GM18870 (cell line): Measurements from ENCODE around the gene PLEKHG4B.

ENCODE experiments used
- ATAC-seq: cut with Tn5 transposase; IDR thresholded peaks from one replicate; pipeline ENCODE4 v1.9.1; 2021; ENCODE audit warnings: moderate library complexity; ENCODE audit not compliant: unreplicated experiment

PLEKHG4B gene

GRCh38 chr5:128446-128845 lies 36.5 kb downstream of the PLEKHG4B start:
- ATAC-seq = no peak

DNA sequence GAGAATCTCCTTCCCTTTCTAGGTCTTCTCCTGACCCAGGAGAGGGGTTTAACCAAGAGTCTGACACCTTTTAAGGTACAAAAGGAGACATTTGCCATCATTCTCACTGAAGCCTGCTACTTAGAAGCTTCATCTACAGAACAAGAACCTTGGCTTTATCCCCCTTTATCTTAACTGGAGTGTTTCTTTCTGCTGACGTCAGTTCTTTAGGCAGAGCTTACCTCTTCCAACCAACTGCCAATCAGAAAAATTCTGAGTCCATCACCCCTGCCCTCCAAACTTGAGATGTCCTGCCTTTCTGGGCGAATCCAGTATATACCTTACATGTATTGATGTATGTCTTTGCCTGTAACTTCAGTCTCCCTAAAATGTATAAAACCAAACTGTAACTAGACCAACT lies 37.2 kb downstream of the PLEKHG4B start:
- no peak for ATAC-seq

GRCh38 chr5:129820-130219 lies 37.9 kb downstream of the PLEKHG4B start:
- ATAC-seq = no peak

- ATAC-seq = no peak
Measured at GRCh38 chr5:130601-131131, 38.7 kb downstream of the PLEKHG4B start.

DNA sequence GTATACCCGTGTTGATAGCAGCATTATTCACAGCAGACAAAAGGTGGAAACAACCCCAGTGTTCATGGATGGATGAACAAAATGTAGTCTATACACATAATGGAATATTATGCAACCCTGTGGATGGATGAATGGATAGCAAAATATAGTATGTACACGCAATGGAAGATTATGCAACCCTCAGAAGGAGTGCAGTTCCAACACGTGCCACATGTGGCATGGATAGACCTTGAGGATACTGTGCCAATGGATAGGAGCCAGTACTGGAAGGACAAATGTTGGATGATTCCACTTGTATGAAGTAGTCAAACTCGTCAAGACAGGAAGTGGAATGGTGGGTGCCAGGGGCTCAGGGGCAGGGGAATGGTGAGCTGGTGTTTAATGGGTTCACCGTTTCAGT lies 44.9 kb downstream of the PLEKHG4B start:
- no peak for ATAC-seq

DNA sequence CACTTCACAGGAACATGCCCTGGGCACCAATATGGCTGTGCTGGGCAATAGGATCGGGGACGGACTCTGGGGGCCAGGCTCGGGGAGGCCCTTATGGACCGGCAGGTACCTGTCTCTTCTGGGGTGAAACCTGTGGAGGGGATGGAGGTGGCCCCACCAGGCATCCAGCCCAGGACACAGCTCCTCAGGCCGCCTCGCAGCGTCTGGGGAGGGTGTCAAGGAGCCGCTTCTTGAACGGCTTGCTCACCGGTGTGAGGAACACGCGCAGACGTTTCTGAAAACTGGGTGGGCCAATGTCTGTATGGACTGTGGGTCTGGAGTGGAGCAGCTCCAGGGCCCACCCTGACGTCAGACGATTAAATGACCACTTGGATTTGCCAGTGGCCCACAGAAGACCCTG lies 45.8 kb downstream of the PLEKHG4B start:
- ATAC-seq = no peak

DNA sequence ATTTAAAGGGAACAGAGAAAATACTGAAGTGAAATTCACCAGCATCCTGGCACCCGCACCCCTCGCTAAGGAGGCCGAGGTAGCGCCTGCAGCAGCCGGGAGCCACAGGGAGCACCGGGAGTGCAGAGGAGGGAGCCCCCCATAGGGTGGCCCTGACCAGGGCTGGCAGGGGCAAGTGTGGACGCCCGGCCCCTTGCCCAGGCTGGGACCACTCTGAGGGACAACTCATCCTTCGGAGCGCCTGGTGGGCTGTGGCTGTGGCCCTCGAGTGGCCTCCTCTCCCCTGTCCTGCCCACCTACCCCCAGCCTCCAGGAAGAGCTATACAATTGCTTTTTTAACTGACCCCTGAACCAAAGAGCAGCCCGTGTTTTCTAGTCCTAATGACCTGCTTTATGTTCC lies 47.0 kb downstream of the PLEKHG4B start:
- no peak for ATAC-seq

DNA sequence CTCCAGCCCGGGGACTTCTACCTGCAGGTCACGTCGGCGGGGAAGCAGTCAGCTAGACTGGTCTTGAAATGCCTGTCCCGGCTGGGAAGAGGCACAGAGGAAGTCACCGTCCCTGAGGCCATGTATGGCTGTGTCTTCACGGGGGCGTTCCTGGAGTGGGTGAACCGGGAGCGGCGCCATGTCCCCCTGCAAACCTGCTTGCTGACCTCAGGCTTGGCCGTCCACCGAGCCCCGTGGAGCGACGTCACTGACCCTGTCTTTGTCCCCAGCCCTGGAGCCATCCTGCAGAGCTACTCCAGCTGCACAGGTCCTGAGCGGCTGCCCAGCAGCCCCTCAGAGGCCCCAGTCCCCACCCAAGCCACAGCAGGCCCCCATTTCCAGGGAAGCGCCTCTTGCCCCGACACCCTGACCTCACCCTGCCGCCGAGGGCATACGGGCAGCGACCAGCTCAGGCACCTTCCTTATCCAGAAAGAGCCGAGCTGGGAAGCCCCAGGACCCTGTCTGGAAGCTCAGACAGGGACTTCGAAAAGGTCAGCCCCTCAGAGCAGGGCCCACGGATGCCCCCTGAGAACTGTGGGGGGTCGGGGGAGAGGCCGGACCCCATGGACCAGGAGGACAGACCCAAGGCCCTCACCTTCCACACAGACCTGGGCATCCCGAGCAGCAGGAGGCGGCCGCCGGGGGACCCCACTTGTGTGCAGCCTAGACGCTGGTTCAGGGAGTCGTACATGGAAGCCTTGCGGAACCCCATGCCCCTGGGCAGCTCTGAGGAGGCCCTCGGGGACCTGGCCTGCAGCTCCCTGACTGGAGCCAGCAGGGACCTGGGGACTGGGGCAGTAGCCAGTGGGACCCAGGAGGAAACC lies 47.8 kb downstream of the PLEKHG4B start:
- ATAC-seq = no peak

- no peak for ATAC-seq
Measured at GRCh38 chr5:140443-140829, 48.5 kb downstream of the PLEKHG4B start.

- ATAC-seq = no peak
Measured at GRCh38 chr5:141211-141610, 49.2 kb downstream of the PLEKHG4B start.

GRCh38 chr5:141761-142160 lies 49.8 kb downstream of the PLEKHG4B start:
- ATAC-seq = no peak

DNA sequence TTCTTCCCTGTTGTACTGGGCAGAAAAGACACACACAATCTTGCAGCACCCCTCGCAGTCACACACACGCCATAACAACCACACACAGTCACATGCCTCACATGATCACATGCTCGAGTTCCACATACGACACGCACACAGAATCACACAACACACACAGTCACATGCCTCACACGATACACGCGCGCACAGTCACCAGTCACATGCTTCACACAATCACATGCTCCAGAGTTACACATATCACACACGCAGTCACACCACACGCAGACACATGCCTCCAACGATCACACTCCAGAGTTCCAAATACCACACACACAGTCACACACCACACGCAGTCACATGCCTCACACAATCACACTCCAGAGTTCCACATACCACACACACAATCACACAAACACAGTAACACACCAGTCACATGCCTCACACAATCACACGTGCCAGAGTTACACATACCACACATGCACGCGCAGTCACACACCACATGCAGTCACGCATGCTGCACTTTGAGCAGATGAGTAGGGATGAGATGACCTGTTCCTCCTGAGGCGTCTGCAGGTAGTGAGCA lies 50.4 kb downstream of the PLEKHG4B start:
- no peak for ATAC-seq

GRCh38 chr5:143041-143440 lies 51.1 kb downstream of the PLEKHG4B start:
- no peak for ATAC-seq

- no peak for ATAC-seq
Measured at GRCh38 chr5:144941-145340, 53.0 kb downstream of the PLEKHG4B start.

- ATAC-seq = no peak
Measured at GRCh38 chr5:145585-146323, 53.8 kb downstream of the PLEKHG4B start.

GRCh38 chr5:147751-148150 lies 55.8 kb downstream of the PLEKHG4B start:
- ATAC-seq = no peak

DNA sequence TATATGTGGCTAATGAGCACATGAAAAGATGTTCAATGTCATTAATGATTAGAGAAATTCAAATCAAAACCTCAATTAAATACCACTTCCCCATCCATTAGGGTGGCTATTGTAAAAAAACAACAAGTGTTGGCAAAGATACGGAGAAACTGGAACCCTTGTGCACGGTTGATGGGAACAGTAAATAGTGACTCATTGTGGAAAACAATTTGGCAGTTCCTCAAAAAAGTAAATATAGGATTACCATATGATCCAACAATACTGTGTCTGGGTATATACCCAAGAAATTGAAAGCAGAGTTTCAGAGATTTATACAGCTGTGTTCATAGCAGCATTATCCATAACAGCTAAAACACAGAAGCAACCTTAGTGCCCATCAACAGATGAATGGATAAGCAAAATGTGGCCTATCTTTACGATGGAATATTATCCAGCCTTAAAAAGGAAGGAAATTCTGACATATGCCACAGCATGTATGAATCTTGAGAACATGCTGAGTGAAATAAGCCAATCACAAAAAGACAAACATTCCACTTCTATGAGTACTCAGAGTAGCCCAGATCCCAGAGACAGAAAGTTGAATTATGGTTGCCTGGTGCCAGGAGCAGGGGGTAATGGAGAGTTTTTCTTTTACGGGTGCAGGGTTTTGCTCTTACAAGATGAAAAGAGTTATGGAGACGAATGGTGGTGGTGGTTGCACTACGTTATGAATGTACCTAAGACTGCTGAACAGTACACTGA lies 57.9 kb downstream of the PLEKHG4B start:
- ATAC-seq = no peak

- ATAC-seq = no peak
Measured at GRCh38 chr5:150746-151145, 58.8 kb downstream of the PLEKHG4B start.

- no peak for ATAC-seq
Measured at GRCh38 chr5:152077-152476, 60.1 kb downstream of the PLEKHG4B start.

- no peak for ATAC-seq
Measured at GRCh38 chr5:153256-153655, 61.3 kb downstream of the PLEKHG4B start.

- ATAC-seq = no peak
Measured at GRCh38 chr5:154236-154635, 62.3 kb downstream of the PLEKHG4B start.
